ENCODE results near the gene ZMYM3. TPM values are rescaled to one million over a fixed set of nuclear protein-coding genes. Genes with fewer than 3 reads are reported as not detected.

ZMYM3 gene
- total and polyA plus RNA-seq, 8 donors: 4.5 to 15.9 (median 9.9) TPM

DNA sequence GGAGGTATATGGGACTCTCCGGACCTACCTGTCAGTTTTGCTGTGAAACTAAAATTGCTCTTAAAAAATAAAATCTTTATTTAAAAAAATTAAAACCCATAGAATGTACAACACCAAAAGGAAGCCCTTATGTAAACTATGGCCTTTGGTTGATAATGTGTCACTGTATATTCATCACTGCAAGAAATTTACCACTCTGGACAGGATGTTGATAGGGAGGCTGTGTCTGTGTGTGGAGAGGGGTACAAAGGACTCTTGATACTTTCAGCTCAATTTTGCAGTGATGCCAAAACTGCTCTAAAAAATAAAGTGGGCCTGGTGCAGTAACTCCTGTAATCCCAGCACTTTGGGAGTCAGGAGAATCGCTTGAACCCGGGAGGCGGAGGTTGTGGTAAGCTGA is 2.9 kb upstream of the ZMYM3 start:
- no peaks in the 10 kb centered on the region for H3K36me3 ChIP-seq
- intact Hi-C loops (cut with DNase I): no loop called here
- no peaks in the 10 kb centered on the region for H3K4me1 ChIP-seq
- ATAC-seq (no peak), FAIRE-seq (no peak), DNase-seq (no peak)
- TF ChIP-seq, protein P1, sequence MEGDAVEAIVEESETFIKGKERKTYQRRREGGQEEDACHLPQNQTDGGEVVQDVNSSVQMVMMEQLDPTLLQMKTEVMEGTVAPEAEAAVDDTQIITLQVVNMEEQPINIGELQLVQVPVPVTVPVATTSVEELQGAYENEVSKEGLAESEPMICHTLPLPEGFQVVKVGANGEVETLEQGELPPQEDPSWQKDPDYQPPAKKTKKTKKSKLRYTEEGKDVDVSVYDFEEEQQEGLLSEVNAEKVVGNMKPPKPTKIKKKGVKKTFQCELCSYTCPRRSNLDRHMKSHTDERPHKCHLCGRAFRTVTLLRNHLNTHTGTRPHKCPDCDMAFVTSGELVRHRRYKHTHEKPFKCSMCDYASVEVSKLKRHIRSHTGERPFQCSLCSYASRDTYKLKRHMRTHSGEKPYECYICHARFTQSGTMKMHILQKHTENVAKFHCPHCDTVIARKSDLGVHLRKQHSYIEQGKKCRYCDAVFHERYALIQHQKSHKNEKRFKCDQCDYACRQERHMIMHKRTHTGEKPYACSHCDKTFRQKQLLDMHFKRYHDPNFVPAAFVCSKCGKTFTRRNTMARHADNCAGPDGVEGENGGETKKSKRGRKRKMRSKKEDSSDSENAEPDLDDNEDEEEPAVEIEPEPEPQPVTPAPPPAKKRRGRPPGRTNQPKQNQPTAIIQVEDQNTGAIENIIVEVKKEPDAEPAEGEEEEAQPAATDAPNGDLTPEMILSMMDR (IDR thresholded peaks at IDR 0.05): no peak
- no peak overlapping the region for H3K27ac ChIP-seq
- no peaks in the 10 kb centered on the region for H3K9me3 ChIP-seq
- no peaks in the 10 kb centered on the region for H3K27me3 ChIP-seq
- 87 to 97% methylated on average over 4 of the region's 4 CpGs for WGBS, 2 donors
- no peak overlapping the region for H3K4me3 ChIP-seq

DNA sequence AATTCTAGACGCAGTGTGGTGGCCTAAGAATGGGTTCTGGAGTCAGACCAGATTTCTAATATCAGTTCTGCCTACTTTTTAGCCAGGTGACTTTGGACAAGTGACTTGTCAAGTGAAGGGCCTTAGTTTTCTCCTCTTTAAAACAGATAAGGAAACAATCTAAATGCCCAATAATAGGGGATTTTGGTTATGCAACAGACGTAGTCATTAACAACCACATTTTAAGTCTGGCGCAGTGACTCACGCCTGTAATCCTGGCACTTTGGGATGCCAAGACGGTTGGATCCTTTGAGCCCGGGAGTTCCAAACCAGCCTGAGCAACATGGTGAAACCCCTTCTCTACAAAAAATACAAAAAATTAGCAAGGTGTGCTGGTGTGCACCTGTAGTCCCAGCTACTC is 2.1 kb upstream of the ZMYM3 start:
- no peak for DNase-seq
- no peak for ATAC-seq
- no peak for FAIRE-seq
- TF ChIP-seq, protein P1 (IDR thresholded peaks at IDR 0.05): no peak
- Histone ChIP-seq H3K27me3 (no peaks in the 10 kb centered on the region), H3K4me1 (no peaks in the 10 kb centered on the region), H3K36me3 (no peaks in the 10 kb centered on the region), H3K4me3 (no peak overlapping the region), H3K27ac (peak overlapping the region in 2 of 4 donors; percentile 39 to 85), H3K9me3 (no peaks in the 10 kb centered on the region)
- intact Hi-C loops (cut with DNase I): no loop called here
- 68 to 73% methylated on average over 6 of the region's 6 CpGs for whole genome bisulfite sequencing, 2 donors

DNA sequence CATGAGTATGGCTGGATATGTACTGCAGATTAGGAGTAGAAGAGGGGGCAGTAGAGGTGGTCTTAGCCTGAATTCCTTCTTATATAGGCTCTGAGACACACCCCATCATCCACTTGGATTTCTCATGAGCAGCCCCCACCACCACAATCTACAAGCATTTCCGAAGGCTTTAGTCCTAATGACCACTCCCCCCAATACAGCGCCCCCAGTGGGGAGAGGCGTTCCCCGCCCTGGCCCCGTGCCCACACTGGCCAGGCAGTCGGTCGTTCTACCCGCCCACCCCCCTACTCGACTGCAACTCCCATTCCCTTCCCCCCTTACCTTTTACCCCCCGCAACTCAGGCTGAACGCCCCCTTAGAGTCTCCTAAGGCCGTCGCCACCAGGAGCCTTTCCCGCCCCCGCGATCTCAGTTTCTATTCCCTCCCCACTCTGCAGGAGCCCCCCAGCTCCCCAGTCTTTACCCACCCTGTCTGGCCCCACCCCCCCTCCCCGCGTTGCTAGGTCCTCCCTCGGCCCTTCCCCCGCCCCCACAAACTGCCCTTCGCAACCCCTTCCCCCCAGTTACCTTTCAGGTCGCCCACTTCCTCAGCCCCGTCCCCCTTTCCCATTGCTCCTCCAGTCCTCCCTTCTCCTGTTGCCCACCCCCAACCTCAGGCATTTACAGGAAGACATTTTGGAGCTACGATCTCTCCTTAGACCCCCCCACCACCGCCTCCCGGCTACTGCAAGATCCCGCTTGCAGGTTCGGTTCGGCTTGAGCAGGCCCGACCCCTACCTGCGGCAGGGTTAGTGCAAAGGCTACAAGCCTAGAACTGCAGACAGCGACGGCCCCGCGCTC is 468 bp downstream of the ZMYM3 start:
- ATAC-seq (no peak), FAIRE-seq (no peak), DNase-seq (peak; percentile 28 to 78 (median 58))
- Histone ChIP-seq H3K27ac (peak overlapping the region; percentile 61 to 85 (median 72)), H3K9me3 (no peaks in the 10 kb centered on the region), H3K27me3 (no peaks in the 10 kb centered on the region), H3K4me1 (no peaks in the 10 kb centered on the region), H3K36me3 (no peaks in the 10 kb centered on the region), H3K4me3 (peak overlapping the region; percentile 23 to 60 (median 48))
- TF ChIP-seq, protein P1 (IDR thresholded peaks at IDR 0.05): peak in 3 of 4 donors; percentile 12 to 29 (median 21)
- 3 to 28% methylated on average over 30 to 34 of the region's 35 CpGs for WGBS, 2 donors
- intact Hi-C loops (cut with DNase I): no loop called here

DNA sequence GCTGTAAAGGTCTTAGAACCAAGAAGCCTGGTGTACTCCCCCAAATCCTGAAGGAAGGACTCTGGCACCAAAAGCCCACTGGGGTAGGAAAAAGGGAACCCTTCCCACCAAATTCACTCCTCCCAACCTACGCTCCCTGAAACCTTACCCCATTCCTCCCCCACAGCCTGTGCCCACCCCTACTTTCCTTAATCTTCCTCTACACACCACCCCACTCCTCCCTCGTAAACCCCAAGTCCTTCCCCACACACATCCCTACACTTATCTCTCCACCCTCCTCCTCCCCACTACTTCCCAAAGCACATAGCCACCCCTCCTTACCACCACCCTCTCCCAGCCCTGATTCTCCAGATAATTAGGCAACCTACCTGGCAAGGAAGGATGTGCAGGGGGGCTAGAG is 1.7 kb downstream of the ZMYM3 start:
- Histone ChIP-seq H3K9me3 (no peaks in the 10 kb centered on the region), H3K4me1 (no peaks in the 10 kb centered on the region), H3K36me3 (no peaks in the 10 kb centered on the region), H3K4me3 (no peak overlapping the region), H3K27me3 (no peaks in the 10 kb centered on the region), H3K27ac (no peak overlapping the region)
- DNase-seq (no peak), ATAC-seq (no peak), FAIRE-seq (no peak)
- WGBS, 2 donors: 75 to 78% methylated on average over 2 of the region's 2 CpGs
- TF ChIP-seq, protein P1 (IDR thresholded peaks at IDR 0.05): no peak
- intact Hi-C loops (cut with DNase I): no loop called here

DNA sequence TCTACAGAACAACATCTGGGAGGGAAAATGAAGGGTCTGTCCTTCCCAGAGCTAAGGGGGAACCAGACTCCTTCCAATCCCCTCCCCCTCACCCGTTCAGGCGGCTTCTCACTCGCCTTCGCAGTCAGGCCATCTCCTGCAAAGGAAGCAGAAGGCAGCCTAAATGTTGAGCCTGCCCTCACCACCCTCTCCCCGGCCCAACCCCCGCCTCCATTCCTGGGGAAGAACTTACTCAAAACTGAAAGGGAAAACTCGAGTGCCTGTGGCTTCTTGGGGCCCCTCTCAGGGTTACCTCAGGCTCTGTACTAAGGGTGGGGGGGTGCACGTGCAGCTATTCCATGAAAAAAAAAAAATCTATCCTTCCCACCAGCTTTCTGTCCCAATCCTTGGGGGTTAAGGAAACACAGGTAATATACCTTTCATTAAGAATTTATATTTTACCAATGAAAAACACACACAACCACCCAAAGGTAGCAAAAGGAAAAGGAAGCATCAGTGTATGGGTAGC is 2.4 kb downstream of the ZMYM3 start:
- WGBS, 2 donors: 63 to 74% methylated on average over 8 of the region's 8 CpGs

More for the DNA sequence above, 2.4 kb downstream of the ZMYM3 start:
- DNase-seq: no peak
- no peak for ATAC-seq
- Histone ChIP-seq H3K27ac (no peak overlapping the region), H3K4me3 (no peak overlapping the region), H3K4me1 (no peaks in the 10 kb centered on the region), H3K27me3 (no peaks in the 10 kb centered on the region), H3K9me3 (no peaks in the 10 kb centered on the region), H3K36me3 (no peaks in the 10 kb centered on the region)
- TF ChIP-seq, protein P1 (IDR thresholded peaks at IDR 0.05): no peak
- intact Hi-C loops (cut with DNase I): no loop called here
- FAIRE-seq: no peak
